ENCODE data around the gene ZFY.

ZFY gene

DNA sequence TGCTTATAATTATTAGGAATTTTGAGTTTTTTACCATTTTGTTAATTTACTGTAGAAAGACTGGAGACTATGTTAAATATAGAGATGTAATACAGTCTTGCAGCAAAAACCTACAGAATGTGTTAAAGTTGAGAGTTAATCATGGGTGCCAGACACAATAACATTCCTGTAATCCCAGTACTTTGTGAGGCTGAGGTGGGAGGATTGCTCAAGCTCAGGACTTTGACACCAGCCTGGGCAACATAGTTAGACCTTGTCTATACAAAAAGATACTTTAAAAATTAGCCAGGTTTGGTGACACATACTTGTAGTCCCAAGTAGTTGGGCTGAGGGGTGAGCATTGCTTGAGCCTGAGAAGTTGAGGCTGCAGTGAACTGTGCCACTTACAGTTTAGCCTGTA lies 17.7 kb downstream of the ZFY start:
- no peak for DNase-seq (ENCODE audit: extremely low read depth, low read depth)
- TF ChIP-seq, protein P1, sequence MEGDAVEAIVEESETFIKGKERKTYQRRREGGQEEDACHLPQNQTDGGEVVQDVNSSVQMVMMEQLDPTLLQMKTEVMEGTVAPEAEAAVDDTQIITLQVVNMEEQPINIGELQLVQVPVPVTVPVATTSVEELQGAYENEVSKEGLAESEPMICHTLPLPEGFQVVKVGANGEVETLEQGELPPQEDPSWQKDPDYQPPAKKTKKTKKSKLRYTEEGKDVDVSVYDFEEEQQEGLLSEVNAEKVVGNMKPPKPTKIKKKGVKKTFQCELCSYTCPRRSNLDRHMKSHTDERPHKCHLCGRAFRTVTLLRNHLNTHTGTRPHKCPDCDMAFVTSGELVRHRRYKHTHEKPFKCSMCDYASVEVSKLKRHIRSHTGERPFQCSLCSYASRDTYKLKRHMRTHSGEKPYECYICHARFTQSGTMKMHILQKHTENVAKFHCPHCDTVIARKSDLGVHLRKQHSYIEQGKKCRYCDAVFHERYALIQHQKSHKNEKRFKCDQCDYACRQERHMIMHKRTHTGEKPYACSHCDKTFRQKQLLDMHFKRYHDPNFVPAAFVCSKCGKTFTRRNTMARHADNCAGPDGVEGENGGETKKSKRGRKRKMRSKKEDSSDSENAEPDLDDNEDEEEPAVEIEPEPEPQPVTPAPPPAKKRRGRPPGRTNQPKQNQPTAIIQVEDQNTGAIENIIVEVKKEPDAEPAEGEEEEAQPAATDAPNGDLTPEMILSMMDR (IDR thresholded peaks at IDR 0.05; ENCODE audit: low read depth, low read length): no peak

DNA sequence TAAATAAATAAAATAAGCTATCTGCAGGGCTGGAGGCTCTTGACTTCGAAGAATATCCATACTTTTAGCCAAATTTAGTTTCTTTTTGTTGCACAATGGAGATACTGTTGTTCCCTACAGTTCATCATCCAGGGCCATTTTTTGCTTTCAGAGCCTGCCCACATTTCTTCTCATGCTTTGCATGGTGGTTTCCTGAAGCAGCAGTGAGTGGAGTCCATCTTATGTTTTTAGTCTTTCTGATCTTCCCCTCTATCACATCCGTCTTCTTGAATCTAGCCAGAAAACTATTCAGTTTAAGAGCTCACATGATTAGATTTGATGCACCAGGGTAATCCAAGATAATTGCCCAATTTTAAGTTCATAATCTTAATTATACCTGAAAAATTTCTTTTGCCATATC lies 19.6 kb downstream of the ZFY start:
- DNase-seq (ENCODE audit: extremely low read depth, low read depth): no peak
- TF ChIP-seq, protein P1 (IDR thresholded peaks at IDR 0.05; ENCODE audit: low read depth, low read length): no peak

DNA sequence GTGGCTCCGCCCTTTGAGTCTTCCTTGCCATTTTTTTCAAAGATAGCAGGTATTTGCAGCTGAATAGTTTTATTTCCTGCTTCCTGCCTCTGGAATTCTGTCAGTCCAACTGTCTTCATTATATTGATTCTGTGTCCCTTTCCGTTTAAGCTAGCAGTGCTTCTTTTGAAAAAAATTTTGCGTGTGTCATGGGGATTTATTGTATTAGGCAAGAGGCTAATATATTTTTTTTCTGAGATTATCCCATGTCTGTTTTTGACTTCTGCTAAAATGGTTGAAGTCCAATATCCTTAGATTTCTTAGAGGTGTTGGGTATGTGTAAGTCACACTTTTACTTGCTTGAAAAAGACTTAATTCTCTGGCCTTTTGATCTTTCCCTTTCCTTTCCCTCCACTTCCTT lies 20.4 kb downstream of the ZFY start:
- DNase-seq (ENCODE audit: extremely low read depth, low read depth): no peak
- TF ChIP-seq, protein P1 (IDR thresholded peaks at IDR 0.05; ENCODE audit: low read depth, low read length): no peak

DNA sequence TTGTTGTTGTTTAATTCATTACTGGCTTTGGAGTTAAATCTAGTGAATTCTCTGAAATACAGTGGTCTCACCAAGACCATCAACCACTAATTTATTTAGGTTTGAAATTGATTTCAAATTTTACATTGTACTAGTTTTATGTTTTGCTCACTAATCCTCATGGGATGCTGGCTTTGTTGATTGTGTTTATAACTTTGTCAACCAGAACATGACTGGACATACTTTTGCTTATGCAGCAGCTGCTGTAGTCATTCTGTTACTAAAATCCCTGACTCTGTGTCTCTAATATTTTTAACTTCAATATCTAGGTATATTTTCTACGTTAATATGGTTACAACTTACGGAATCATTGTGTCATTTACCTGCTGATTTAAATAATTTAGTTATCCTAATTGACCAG lies 26.9 kb downstream of the ZFY start:
- no peak for DNase-seq (ENCODE audit: extremely low read depth, low read depth)

DNA sequence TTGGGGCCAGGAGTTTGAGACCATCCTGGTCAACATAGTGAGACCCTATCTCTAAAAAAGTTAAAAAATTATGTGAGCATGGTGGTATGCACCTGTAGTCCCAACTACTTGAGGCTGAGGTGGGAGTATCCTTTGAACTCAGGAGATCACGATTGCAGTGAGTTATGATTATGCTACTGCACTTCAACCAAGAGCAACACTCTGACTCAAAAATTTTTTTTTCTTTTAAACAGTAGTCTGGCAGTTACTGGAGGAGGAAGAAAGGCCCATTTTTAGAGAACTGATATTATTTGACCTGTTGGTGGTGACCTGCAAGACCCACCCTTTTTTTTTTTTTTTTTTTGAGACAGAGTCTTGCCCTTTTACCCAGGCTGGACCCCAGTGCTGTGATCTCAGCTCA lies 29.6 kb downstream of the ZFY start:
- no peak for DNase-seq (ENCODE audit: extremely low read depth, low read depth)
- TF ChIP-seq, protein P1 (IDR thresholded peaks at IDR 0.05; ENCODE audit: low read depth, low read length): no peak

More for the DNA sequence above, 26.9 kb downstream of the ZFY start:
- TF ChIP-seq, protein P1 (IDR thresholded peaks at IDR 0.05; ENCODE audit: low read depth, low read length): no peak

DNA sequence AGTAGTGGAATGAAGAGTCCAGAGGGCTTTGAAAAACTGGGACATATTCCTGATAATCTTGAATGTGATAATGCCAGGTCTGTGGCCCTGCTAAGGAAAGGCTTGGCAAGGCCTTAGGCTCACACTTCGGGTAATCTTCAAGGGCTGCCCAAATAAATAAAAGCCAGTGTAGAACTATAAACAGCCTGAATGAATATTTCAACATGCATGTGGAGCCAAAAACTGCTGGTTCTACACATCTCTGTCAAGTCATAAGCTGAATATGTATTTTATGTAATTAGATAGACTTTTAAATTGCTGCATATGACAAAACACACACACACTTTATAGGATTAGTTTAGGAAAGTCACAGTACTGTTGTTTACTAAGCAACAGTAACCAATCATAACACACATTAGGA lies 30.4 kb downstream of the ZFY start:
- TF ChIP-seq, protein P1 (IDR thresholded peaks at IDR 0.05; ENCODE audit: low read depth, low read length): no peak
- no peak for DNase-seq (ENCODE audit: extremely low read depth, low read depth)

DNA sequence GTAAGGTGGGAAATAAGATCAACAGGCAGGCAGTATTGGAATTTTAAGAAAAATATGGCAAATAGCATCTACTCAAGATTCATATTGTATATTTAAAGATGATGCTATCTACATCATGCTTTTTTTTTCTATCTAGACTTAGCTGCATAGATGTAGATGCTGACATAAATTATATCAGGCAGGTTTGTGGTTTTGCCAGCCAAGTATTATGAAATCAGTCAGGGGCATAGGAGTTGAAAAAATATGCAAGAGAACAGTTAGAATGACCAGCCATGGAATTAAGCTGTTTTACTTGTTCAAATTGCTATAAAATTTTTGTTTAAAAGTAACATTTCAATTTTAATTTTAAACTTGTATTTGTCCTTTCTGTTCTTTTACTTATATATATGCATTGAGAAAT lies 34.4 kb downstream of the ZFY start:
- TF ChIP-seq, protein P1 (IDR thresholded peaks at IDR 0.05; ENCODE audit: low read depth, low read length): no peak
- DNase-seq (ENCODE audit: extremely low read depth, low read depth): no peak

All from AG09319 (cell line).